Type B pancreatic cell (in vitro differentiated cells): Measurements from ENCODE around the gene PLCB2. TPM values are rescaled to one million over a fixed set of nuclear protein-coding genes. Genes with fewer than 3 reads are reported as not detected.

ENCODE experiments used
- DNase-seq: peaks from one replicate; pipeline ENCODE4 v3.0.0; 2021; ENCODE audit warnings: mixed read lengths; ENCODE audit not compliant: unreplicated experiment; ENCODE audit errors: extremely low spot score
- H3K27ac Mint-ChIP-seq: 2 replicates; pipeline ENCODE4 v1.8.0; 2021; ENCODE audit warnings: mild to moderate bottlenecking, mixed read lengths
- H3K27me3 Mint-ChIP-seq: 2 replicates; pipeline ENCODE4 v1.8.0; 2021; ENCODE audit warnings: mixed read lengths
- H3K36me3 Mint-ChIP-seq: 2 replicates; pipeline ENCODE4 v1.8.0; 2021; ENCODE audit warnings: mixed read lengths
- H3K4me1 Mint-ChIP-seq: one replicate; pipeline ENCODE4 v1.8.0; 2021; ENCODE audit warnings: mixed read lengths; ENCODE audit not compliant: unreplicated experiment
- H3K4me3 Mint-ChIP-seq: 2 replicates; pipeline ENCODE4 v1.8.0; 2021; ENCODE audit warnings: mild to moderate bottlenecking, mixed read lengths
- H3K9me3 Mint-ChIP-seq: 2 replicates; pipeline ENCODE4 v1.8.0; 2021; ENCODE audit warnings: mixed read lengths
- long read RNA-seq: library from polyadenylated mRNA; unstranded; transcript quantifications from one replicate; pipeline ENCODE4 v2.0.0, GENCODE V29; 2020
- total RNA-seq: library from RNA; stranded (reverse); gene quantifications from 2 replicates; pipeline ENCODE4 v1.2.1, GENCODE V29; 2021; ENCODE audit warnings: low replicate concordance
- TF ChIP-seq, protein P1 (sequence below): fragments of 200-600 bp; sonication (generic); conservative IDR thresholded peaks from 2 replicates; pipeline ENCODE4 v1.5.0; 2021; ENCODE audit warnings: antibody characterized with exemption, mild to moderate bottlenecking

PLCB2 gene, protein sequence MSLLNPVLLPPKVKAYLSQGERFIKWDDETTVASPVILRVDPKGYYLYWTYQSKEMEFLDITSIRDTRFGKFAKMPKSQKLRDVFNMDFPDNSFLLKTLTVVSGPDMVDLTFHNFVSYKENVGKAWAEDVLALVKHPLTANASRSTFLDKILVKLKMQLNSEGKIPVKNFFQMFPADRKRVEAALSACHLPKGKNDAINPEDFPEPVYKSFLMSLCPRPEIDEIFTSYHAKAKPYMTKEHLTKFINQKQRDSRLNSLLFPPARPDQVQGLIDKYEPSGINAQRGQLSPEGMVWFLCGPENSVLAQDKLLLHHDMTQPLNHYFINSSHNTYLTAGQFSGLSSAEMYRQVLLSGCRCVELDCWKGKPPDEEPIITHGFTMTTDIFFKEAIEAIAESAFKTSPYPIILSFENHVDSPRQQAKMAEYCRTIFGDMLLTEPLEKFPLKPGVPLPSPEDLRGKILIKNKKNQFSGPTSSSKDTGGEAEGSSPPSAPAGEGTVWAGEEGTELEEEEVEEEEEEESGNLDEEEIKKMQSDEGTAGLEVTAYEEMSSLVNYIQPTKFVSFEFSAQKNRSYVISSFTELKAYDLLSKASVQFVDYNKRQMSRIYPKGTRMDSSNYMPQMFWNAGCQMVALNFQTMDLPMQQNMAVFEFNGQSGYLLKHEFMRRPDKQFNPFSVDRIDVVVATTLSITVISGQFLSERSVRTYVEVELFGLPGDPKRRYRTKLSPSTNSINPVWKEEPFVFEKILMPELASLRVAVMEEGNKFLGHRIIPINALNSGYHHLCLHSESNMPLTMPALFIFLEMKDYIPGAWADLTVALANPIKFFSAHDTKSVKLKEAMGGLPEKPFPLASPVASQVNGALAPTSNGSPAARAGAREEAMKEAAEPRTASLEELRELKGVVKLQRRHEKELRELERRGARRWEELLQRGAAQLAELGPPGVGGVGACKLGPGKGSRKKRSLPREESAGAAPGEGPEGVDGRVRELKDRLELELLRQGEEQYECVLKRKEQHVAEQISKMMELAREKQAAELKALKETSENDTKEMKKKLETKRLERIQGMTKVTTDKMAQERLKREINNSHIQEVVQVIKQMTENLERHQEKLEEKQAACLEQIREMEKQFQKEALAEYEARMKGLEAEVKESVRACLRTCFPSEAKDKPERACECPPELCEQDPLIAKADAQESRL
- 0.71 and 5.8 TPM in 2 replicates for total RNA-seq
- long read RNA-seq: 0 reads

DNA sequence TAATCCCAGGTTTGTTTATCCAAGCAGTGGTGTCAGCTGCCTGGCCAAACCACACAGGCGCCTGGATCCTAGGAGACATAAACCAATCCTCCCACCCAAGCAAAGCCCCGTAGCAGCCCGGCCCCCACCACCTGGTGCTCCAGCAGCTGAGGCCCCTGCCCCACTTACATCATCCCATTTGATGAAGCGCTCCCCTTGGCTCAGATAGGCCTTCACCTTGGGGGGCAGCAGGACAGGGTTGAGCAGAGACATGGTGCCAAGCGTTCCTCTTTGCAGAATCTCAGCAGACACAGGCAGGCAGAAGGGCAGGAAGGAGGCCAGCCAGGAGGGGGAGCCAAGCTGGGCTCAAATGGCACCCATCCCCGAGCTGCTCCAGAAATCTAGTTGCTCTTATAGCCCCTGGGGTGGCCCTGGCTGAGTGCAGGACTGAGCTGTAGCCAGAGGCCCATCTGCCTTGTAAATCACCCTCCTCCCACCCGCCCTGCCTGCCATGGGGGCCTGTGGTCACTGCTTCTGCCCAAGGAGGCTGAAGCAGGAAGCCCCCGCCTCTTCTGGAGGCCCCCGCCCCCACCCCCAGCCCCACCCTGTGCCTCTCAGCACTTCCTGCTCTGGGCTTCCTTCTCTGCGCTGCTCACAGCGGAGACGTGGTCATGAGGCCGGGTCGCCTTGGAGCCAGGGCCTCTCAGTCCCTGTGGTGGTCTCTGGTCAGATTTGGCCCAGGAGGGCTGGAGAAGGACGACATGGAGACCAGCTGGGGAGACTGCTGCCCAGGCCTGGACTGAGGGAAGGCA, at the start of gene PLCB2:
TSS of gene PLCB2 (minus strand) at position 515 of the 791 bp plus-strand sequence. CDS start at position 252, 263 bp downstream.
- TF ChIP-seq, protein P1, sequence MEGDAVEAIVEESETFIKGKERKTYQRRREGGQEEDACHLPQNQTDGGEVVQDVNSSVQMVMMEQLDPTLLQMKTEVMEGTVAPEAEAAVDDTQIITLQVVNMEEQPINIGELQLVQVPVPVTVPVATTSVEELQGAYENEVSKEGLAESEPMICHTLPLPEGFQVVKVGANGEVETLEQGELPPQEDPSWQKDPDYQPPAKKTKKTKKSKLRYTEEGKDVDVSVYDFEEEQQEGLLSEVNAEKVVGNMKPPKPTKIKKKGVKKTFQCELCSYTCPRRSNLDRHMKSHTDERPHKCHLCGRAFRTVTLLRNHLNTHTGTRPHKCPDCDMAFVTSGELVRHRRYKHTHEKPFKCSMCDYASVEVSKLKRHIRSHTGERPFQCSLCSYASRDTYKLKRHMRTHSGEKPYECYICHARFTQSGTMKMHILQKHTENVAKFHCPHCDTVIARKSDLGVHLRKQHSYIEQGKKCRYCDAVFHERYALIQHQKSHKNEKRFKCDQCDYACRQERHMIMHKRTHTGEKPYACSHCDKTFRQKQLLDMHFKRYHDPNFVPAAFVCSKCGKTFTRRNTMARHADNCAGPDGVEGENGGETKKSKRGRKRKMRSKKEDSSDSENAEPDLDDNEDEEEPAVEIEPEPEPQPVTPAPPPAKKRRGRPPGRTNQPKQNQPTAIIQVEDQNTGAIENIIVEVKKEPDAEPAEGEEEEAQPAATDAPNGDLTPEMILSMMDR: peak; percentile 32
- Mint-ChIP-seq H3K36me3 (no peaks in the 10 kb centered on the region), H3K27me3 (peaks cover 40% of the 10 kb centered on the region), H3K4me3 (no peak within 1 kb of the TSS), H3K9me3 (no peaks in the 10 kb centered on the region), H3K4me1 (peaks cover 13% of the 10 kb centered on the region), H3K27ac (no peak within 1 kb of the TSS)
- no peak for DNase-seq

DNA sequence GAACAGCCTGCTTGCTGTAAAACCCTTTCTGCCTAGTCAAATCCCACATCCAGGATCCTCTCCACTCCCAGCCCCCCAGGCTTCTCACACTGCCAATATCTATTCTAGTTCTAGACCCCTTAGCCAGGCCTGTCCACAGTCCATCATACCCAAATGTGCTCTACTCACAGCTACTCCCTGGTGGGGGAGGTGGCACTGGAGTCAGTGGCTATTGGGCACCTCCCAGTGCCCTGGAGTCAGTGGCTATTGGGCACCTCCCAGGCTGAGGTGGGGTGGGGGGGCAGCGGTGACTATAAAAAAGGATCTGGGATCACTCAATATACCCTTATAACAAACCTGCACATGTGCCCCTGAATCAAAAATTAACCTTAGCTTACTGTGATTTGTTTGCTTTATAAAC, 49.5 kb upstream of the PLCB2 start:
- no peaks in the 10 kb centered on the region for H3K9me3 Mint-ChIP-seq
- H3K4me1 Mint-ChIP-seq: peaks cover 16% of the 10 kb centered on the region
- TF ChIP-seq, protein P1: no peak
- no peaks in the 10 kb centered on the region for H3K36me3 Mint-ChIP-seq
- no peak for DNase-seq
- H3K27ac Mint-ChIP-seq: no peak overlapping the region
- H3K27me3 Mint-ChIP-seq: peaks cover 65% of the 10 kb centered on the region
- peak overlapping the region; percentile 83 for H3K4me3 Mint-ChIP-seq

DNA sequence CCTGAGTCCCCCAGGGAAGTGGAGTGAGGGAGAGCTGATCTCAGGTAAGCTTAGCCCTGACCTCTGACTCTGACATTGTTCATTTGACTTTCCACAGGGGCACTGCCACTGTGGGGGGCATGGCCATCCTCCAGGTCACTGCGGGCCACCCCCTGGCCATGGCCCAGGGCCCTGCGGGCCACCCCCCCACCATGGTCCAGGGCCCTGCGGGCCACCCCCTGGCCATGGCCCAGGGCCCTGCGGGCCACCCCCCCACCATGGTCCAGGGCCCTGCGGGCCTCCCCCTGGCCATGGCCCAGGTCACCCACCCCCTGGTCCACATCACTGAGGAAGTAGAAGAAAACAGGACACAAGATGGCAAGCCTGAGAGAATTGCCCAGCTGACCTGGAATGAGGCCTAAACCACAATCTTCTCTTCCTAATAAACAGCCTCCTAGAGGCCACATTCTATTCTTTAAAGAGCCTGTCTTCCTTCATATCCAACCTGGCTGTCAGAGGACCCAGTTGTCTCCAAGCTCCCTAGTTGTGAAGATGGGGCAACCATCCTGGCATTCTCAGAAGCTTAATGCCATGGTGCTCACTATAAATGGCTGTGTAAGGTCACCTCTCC, 48.3 kb upstream of the PLCB2 start:
- H3K4me3 Mint-ChIP-seq: peak overlapping the region; percentile 39
- H3K27me3 Mint-ChIP-seq: peaks cover 54% of the 10 kb centered on the region
- H3K36me3 Mint-ChIP-seq: no peaks in the 10 kb centered on the region
- no peaks in the 10 kb centered on the region for H3K9me3 Mint-ChIP-seq
- TF ChIP-seq, protein P1: no peak
- H3K4me1 Mint-ChIP-seq: peaks cover 16% of the 10 kb centered on the region
- DNase-seq: no peak
- no peak overlapping the region for H3K27ac Mint-ChIP-seq

DNA sequence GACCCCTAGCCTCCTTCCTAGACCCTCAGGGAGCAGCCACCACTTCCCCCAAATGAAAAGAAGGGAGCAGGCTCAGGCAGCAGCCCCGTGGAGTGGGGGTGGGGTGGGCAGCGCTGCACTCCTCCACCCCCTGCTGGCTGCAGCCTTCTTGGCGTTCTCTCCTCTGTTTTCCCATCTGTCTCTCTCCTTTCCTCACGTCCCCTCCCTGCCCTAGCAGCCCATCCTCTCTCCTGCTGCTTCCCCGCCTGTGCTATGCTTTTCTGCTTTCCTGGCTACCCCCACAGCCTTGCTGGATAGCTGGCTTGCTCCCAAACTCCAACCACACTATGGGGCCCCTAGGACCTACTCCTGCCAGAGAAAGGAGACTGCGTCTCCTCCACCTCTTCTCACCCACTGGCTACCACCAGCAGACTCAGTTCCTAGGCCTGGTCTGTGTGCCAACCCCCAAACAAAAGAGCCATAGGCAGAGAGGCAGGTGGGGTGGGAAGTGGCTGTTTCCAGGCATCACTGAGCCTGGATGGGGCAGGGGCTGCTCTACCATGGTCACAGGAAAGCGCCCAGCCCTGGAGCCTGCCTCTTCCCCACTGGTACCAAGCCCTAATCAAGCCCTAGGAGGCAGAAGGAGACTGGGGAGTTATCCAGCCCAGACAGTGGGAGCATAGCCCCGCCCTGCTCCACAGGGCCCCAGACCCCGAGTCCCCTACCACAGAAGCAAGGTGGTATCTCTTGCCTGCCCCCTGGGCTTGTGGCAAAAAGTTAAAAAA, 46.9 kb upstream of the PLCB2 start:
- Mint-ChIP-seq H3K9me3 (no peaks in the 10 kb centered on the region), H3K4me1 (peaks cover 16% of the 10 kb centered on the region), H3K36me3 (no peaks in the 10 kb centered on the region), H3K27me3 (peaks cover 42% of the 10 kb centered on the region), H3K27ac (no peak overlapping the region), H3K4me3 (no peak overlapping the region)
- no peak for DNase-seq
- TF ChIP-seq, protein P1: peak; percentile 56
